SH-SY5Y (cell line): ENCODE data around the gene RNF180.

ENCODE experiments used
- GATA2 ChIP-seq: IDR thresholded peaks from 2 replicates; pipeline ENCODE4 v1.6.1; 2011; ENCODE audit warnings: mild to moderate bottlenecking, low read depth, low read length
- GATA3 ChIP-seq: IDR thresholded peaks from 2 replicates; pipeline ENCODE4 v1.6.1; 2011; ENCODE audit warnings: low read depth, mild to moderate bottlenecking, low read length, moderate library complexity

GRCh38 chr5:64301566-64301965 is 135.9 kb downstream of the RNF180 start:
- TF ChIP-seq GATA2 (no peak), GATA3 (no peak)
